Measurements from ENCODE around the gene TTC33.
"Not testable (repeated sequence)": the region's sequence is repeated elsewhere in the genome, so short reads cannot be mapped to it uniquely, and the experiment has no call there.

The TTC33 gene

DNA sequence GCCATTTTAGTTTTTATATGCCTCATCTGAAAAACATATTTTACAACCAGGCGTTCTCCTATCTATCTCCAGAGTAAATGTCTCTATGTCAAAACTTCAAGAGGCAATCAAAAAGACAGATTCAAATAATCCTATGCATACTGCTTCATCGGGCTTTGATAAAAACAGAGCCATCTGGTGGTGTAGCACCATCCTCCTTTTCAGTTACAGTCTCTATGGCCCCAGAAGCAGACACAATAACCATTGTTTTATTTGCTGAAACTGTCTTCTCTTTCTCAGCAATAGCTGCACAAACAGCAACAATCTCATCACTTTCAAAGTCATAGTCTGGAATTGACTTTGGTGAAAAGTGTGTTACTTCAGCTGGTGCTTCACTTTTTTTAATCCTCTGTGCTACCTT is 39.8 kb downstream of the TTC33 start:
- DNase-seq, result no peak

DNA sequence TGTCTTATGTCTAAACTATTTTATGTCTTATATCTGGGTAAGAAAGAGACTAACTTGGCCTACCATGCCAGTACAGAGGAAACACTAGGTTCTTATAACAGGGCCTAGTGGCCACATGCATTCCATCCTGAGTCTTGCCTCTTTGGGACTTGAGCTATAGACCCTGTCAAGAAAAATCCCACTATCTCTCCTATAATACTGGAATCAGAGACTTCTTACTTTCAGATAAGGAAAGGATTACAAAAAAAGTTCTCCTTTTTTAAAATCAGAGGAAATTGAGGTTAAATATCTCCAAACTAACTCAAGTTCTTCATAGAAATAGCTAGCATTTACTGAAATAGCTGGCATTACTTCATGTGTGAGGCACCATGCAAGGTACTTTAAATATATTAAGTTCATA is 41.8 kb downstream of the TTC33 start:
- no peak for DNase-seq

DNA sequence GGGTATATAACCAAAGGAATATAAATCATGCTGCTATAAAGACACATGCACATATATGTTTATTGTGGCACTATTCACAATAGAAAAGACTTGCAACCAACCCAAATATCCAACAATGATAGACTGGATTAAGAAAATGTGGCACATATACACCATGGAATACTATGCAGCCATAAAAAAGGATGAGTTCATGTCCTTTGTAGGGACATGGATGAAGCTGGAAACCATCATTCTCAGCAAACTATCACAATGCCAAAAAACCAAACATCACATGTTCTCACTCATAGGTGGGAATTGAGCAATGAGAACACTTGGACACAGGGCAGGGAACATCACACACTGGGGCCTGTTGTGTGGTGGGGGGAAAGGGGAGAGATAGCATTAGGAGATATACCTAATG is 45.2 kb downstream of the TTC33 start:
- DNase-seq, result not testable (repeated sequence)

DNA sequence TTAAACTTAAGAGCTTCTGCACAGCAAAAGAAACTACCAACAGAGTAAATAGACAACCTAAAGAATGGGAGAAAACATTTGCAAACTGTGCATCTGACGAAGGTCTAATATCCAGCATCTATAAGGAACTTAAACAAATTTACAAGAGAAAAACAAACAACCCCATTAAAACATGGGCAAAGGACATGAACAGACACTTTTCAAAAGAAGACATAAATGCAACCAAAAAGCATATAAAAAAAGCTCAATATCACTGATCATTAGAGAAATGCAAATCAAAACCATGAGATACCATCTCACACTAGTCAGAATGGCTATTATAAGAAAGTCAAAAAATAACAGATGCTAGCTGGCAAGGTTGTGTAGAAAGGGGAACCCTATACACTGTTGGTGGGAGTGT is 50.3 kb downstream of the TTC33 start:
- DNase-seq, result not testable (repeated sequence)

DNA sequence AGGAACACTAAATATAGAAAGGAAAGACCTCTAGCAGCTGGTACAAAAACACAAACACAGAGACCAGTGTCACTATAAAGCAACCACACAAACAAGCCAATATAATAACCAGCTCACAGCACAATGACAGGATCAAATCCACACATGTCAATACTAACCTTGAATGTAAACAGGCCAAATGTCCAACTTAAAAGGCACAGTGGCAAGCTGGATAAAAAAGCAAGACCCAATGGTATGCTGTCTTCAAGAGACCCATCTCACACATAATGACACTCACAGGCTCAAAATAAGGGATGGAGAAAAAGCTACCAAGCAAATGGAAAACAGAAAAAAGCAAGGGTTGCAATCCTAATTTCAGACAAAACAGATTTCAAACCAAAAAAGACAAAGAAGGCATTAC is 53.7 kb downstream of the TTC33 start:
- DNase-seq, result not testable (repeated sequence)

DNA sequence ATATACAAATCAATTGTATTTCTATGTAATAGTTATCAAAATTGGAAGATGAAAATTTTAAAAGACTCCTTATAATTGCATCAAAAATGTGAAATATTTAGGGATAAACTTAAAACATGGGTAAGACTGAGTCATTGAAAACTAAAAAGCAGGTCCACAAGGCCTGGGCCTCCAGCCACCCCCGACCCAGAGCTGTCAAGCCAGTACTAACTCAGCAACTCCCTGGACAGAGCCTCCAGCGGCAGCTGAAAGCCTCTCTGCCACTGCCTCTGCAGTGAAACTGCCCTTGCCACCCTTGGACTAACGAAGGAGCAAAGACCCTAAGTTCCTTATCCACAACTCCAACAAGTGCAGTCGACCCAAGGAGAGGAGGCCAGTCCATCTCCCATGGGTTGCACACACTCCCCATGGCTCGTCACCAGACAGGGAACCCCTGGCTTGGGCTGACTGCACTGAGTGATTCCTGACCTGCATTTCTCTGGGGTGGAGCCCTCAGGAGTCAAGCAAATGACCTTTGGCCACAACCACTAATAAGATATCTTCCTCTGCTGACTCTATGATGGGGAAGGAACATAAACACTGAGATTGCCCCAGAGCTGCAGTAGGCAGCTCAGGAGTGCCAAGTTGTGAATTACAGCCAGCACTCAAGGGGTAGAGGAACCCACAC is 55.5 kb downstream of the TTC33 start:
- DNase-seq, result no peak

DNA sequence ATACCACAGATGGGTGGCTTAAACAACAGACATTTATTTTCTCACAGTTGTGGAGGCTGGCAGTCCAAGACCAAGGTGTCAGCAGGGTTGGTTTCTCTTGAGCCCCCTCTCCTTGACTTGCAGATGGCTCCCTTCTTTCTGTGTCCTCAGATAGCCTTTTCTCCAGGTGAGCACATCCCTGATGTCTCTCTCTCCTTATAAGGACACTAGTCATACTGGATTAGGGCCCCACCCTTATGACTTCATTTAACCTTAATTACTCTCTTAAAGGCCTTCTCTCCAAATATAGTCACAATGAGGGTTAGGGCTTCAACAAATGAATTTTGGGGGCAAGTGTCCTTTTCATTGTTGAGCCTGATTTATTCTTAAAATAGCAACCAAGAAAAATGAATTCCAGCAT is 61.3 kb downstream of the TTC33 start:
- DNase-seq, result no peak

GRCh38 chr5:40691894-40692293 is 63.9 kb downstream of the TTC33 start:
- no peak for DNase-seq

GRCh38 chr5:40690267-40690666 is 65.5 kb downstream of the TTC33 start:
- DNase-seq, result no peak

DNA sequence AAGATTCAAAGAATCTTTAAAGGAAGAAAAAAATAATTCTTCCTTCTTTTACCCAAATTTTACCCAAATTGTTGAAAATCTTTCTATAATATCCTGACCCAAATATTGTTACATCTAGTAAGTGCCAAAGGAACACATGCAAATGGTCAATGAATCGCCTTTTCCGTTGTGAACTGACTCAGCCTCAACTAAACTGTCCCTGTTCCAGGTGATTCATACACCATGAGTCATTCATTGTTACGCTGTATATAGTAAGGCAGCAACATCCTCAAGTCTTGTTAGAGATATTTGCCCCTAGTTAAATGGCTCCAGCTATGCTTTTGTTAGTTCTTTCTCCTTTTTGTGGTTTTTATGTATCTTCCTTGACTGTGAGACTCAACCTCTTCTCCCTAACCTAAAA is 66.3 kb downstream of the TTC33 start:
- no peak for DNase-seq

- no peak for DNase-seq
Observed at GRCh38 chr5:40688996-40689395, 66.8 kb downstream of the TTC33 start.

DNA sequence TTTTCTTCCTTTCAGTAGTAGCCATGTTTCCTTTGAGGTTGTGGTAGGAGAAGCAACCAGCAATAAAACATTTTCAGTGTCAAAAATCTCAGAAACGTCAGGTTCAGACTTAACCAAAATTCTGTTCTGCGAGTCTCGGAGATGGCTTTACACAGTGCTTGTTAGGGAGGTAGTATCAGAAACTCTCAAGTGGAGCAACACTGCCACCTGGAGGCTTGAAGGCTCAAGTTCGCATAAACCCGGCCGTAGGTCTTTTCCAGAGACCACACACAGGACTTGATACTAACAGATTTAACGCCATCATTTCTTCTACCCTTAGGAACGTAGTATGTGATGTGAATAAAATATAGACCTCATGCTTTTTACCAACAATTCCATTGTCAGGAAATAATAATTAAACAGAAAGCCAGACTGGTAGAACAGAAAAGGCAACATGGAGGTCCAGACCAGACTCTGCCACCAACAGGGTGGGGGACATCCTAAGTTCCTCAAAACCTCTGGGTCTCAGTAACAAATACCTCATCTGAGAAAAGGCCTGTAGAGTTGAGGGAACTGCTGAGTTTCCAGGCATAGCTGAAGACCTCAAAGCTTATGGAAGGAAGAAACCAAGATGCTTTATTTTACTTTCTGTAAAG is 67.5 kb downstream of the TTC33 start:
- peak; percentile 86 for DNase-seq

DNA sequence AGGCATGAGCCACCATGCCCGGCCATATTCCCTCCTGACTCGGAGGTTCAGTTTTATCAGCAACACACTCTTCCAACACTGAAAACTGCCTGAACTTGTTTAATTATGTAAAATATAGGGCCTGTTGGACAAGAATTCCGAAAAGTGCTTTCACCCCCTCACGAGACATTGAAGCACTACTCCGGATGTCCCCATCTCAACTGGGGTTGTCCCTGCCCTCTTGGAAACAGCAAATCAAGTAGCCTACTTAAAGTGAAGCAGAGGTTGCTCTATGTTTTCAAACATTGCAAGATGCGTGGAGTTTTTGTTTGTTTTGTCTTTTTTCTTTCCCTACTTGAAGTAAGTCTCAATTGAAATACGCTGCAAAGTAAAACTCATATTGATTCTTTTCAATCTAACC is 68.4 kb downstream of the TTC33 start:
- DNase-seq, result no peak

DNA sequence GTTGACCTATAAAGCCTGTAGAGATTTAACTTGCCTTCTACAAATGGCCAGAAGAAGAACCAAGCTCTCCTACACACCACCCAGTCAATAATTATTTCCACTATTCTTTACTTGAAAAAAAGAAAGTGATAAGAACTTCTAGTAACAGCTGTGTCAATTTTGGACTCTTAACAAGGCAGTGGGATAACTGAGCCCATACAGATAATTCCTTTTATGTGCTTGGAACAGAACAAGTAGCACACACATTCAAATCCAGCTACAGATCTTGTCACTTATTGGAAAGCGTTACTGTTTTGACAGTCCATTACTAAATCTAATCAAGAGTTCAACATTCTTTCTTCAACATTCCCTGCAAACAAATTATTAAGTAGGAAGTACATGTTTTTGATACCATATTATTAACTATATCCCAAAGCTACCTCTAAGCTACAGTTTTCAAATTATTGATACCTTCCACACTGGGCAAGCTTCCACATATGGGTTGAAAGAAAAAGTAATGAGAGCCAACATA is 69.7 kb downstream of the TTC33 start:
- DNase-seq, result no peak

DNA sequence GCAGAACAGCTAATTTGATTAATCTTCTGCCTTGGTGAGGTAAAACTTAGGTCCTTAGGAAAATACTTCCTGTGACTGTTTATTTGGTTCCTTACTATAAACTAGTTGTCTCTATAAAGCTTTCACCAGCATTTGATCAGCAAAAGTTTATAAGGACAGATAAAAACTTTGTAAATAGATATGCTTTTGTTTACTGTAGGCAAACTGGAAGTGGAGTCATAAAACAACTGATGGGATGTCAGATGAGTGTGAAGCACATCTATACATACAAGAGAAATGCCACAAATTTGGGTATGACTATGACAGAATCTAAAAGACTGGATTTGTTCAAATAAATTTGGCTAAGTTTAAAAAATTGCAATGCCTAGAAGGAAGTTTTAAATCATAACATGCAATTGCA is 70.6 kb downstream of the TTC33 start:
- no peak for DNase-seq

DNA sequence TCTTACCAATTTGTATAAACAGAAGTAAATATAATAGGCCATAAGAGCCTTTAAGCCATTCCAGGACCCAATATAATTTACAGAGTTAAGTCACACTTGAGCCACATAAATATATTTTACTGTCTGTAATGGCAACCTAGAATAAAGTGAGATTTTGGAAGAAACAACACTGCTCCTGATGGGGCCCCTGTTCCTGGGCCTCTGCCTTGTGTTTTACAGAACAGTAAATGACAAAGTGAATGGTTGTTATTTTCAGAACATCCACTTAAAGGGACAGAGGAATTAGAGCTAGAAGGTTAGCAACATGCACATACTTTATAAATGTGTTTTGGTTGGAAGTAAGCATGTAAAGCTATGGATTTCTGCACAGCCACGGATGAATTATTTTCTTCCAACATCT is 72.5 kb downstream of the TTC33 start:
- no peak for DNase-seq

DNA sequence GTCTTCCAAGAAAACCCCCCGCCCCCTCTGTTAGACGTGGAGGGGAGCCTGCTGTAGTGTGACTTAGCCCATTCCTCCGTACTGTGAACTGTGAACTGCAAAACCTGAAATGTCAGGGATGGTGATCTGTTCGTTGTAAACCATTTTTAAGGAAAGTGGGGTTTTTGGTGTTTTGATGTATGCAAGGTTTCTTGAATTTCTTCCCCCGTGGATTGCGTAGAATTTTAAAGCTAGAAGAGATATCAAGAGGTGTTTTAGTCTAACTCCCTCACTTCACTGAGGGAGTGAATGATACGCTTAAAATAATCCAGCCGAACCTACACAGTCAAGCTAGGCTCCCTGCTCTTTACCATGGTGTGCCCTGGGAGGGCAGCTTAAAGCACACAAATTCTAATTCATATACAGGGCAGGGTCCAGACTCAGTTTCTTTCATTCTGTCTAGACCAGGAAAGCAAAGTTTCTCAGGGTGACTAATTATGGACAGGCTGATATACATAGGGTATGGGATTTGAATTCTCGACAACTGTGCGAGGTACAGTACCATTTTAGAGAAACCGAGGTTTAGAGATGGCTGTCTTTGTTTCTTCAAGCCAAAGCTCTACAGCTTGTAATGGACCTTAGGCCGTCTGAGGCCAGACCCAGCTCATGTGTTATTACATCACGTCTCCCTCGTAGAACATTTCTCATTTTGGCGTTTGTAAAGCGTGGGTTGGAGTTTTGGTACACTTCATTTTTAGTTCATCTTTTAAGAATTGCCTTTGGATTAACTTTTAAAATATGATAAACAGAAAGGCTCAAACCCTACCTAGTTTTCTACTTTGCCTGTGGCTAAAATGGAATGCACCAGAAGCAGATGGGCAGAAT is 73.4 kb downstream of the TTC33 start:
- DNase-seq, result no peak

DNA sequence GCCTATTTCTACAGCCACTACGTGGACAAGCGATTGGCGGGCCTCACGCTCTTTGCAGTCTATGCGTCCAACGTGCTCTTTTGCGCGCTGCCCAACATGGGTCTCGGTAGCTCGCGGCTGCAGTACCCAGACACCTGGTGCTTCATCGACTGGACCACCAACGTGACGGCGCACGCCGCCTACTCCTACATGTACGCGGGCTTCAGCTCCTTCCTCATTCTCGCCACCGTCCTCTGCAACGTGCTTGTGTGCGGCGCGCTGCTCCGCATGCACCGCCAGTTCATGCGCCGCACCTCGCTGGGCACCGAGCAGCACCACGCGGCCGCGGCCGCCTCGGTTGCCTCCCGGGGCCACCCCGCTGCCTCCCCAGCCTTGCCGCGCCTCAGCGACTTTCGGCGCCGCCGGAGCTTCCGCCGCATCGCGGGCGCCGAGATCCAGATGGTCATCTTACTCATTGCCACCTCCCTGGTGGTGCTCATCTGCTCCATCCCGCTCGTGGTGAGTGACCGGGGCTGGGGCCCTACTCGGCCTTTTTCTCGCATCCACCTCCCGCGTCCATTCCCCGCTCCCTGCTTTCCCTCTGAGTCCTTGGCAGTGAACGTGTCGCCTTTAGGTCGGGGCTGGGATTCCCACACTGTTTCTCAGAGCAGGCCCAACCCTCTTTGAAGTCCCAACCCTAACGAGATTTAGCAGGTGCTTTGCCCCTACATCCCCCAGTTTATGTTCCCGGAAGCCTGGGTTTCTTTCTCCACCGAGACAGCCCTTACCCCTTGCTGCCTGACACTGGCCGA is 74.2 kb downstream of the TTC33 start:
- DNase-seq, result no peak

DNA sequence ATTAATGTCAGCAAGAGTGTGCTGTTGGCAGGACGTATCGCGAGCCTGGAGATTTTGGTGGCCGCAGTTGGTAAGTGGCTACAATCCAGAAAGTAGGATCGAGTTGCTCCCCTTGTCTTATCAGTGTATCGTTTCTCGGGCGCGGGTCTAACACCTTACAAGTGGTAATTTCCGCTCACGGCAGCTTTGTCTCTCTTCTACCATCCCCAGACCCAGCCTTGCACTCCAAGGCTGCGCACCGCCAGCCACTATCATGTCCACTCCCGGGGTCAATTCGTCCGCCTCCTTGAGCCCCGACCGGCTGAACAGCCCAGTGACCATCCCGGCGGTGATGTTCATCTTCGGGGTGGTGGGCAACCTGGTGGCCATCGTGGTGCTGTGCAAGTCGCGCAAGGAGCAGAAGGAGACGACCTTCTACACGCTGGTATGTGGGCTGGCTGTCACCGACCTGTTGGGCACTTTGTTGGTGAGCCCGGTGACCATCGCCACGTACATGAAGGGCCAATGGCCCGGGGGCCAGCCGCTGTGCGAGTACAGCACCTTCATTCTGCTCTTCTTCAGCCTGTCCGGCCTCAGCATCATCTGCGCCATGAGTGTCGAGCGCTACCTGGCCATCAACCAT is 74.9 kb downstream of the TTC33 start:
- DNase-seq, result peak; percentile 60

GRCh38 chr5:40679913-40680681 is 75.7 kb downstream of the TTC33 start, which contains the start of gene PTGER4:
Gene PTGER4 (plus strand): TSS chr5:40679915. CDS start chr5:40680994, 1,079 bp downstream.
- peak; percentile 42 for DNase-seq

DNA sequence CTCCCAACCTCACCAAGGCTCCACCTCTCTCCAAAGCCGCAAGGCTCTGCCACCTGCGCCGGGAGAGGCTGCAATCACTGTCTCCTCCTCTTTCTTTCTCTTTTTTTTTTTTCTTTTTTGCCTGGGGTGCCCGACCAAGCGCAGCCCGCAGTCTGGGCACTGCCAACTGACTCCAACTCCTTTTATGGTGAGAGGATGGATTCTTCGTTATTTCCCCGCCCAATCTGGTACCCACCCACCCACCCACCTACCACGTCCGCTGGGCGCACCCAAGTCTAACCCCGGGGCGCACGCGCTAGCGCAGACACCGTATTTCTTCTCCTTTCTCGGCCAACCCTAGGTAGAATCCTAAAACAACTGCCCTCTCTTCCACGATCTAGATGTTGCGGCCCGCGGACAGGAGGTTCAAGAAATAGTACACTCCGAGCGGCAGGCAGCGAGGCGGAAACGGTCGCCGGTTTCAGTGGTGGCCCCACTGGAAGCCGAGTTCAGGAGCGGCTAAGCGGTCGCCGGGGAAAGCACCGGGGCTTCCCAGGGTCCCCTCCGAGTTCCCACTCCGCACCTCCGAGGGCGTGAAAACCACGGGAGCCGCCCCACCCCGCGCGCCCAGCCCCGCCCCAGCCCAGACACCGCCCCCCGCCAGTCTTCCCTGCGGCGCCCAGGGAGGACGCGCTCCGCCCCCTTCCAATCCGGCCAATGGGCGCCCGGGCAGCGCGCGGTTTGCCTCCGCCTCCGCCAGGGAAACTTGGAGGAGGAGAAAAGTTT is 76.4 kb downstream of the TTC33 start:
- peak; percentile 94 for DNase-seq

Data from left hindlimb (tissue), 1 donor.